ENCODE data around the gene VN1R4. TPM values are rescaled to one million over a fixed set of nuclear protein-coding genes. Genes with fewer than 3 reads are reported as not detected.
A peak's percentile ranks its signal among the peaks of the same experiment; 100 is the strongest.
"Not testable (repeated sequence)": the region's sequence is repeated elsewhere in the genome, so short reads cannot be mapped to it uniquely, and the experiment has no call there.

VN1R4 gene
- polyA plus RNA-seq, result not detected

GRCh38 chr19:53267623-53268022, at the start of gene VN1R4:
VN1R4 (minus strand) TSS chr19:53267723; CDS start chr19:53267665, 58 bp downstream.
- H3K27me3 Mint-ChIP-seq, result not testable (repeated sequence)
- peaks cover 16 to 33% (median 25%) of the 10 kb centered on the region in 3 donors for H3K9me3 Mint-ChIP-seq

GRCh38 chr19:53311897-53312296, 44.4 kb upstream of the VN1R4 start:
- peaks cover 16 to 33% (median 29%) of the 10 kb centered on the region in 3 donors for H3K9me3 Mint-ChIP-seq
- H3K4me3 Mint-ChIP-seq, result no peak overlapping the region
- peaks cover 8% of the 10 kb centered on the region for H3K27me3 Mint-ChIP-seq

More at GRCh38 chr19:53267623-53268022, at the start of gene VN1R4:
- not testable (repeated sequence) for H3K36me3 Mint-ChIP-seq, H3K4me3 Mint-ChIP-seq, H3K27ac Mint-ChIP-seq, H3K4me1 Mint-ChIP-seq

GRCh38 chr19:53311044-53311443, 43.5 kb upstream of the VN1R4 start:
- no peak overlapping the region for H3K4me3 Mint-ChIP-seq
- peak overlapping the region in 1 of 3 donors; percentile 41 for H3K27ac Mint-ChIP-seq
- H3K27me3 Mint-ChIP-seq, result peaks cover 8% of the 10 kb centered on the region
- no peaks in the 10 kb centered on the region for H3K4me1 Mint-ChIP-seq
- peaks cover 17 to 35% (median 28%) of the 10 kb centered on the region in 3 donors for H3K9me3 Mint-ChIP-seq
- no peaks in the 10 kb centered on the region for H3K36me3 Mint-ChIP-seq

More at GRCh38 chr19:53311897-53312296, 44.4 kb upstream of the VN1R4 start:
- Mint-ChIP-seq H3K4me1 (no peaks in the 10 kb centered on the region), H3K36me3 (no peaks in the 10 kb centered on the region), H3K27ac (no peak overlapping the region)

- Mint-ChIP-seq H3K27ac (no peak overlapping the region), H3K36me3 (peaks cover 1% of the 10 kb centered on the region), H3K9me3 (peaks cover 13 to 34% (median 26%) of the 10 kb centered on the region in 3 donors), H3K4me1 (no peaks in the 10 kb centered on the region), H3K27me3 (peaks cover 5% of the 10 kb centered on the region), H3K4me3 (no peak overlapping the region)
These were observed 40.9 kb upstream of the VN1R4 start for GRCh38 chr19:53308339-53308811.

- H3K4me3 Mint-ChIP-seq, H3K4me1 Mint-ChIP-seq, H3K27me3 Mint-ChIP-seq, H3K27ac Mint-ChIP-seq, H3K36me3 Mint-ChIP-seq: not testable (repeated sequence)
- H3K9me3 Mint-ChIP-seq, result peaks cover 0 to 22% (median 22%) of the 10 kb centered on the region in 3 donors
These were observed 33.8 kb upstream of the VN1R4 start for GRCh38 chr19:53301341-53301740.

GRCh38 chr19:53294786-53295441, 27.4 kb upstream of the VN1R4 start:
- no peaks in the 10 kb centered on the region for H3K27me3 Mint-ChIP-seq
- peaks cover 11 to 25% (median 25%) of the 10 kb centered on the region in 3 donors for H3K9me3 Mint-ChIP-seq
- peaks cover 0 to 1% (median 0%) of the 10 kb centered on the region in 3 donors for H3K4me1 Mint-ChIP-seq
- no peak overlapping the region for H3K4me3 Mint-ChIP-seq
- H3K36me3 Mint-ChIP-seq, result no peaks in the 10 kb centered on the region
- no peak overlapping the region for H3K27ac Mint-ChIP-seq

- H3K27me3 Mint-ChIP-seq, result no peaks in the 10 kb centered on the region
- H3K9me3 Mint-ChIP-seq, result peaks cover 15 to 28% (median 26%) of the 10 kb centered on the region in 3 donors
- no peak overlapping the region for H3K27ac Mint-ChIP-seq
- H3K4me3 Mint-ChIP-seq, result no peak overlapping the region
- H3K36me3 Mint-ChIP-seq, result peaks cover 1% of the 10 kb centered on the region
- peaks cover 0 to 1% (median 0%) of the 10 kb centered on the region in 3 donors for H3K4me1 Mint-ChIP-seq
These were observed 23.4 kb upstream of the VN1R4 start for GRCh38 chr19:53290758-53291549.

GRCh38 chr19:53285087-53285486, 17.6 kb upstream of the VN1R4 start:
- Mint-ChIP-seq H3K4me3 (no peak overlapping the region), H3K27ac (no peak overlapping the region), H3K9me3 (peaks cover 10 to 15% (median 12%) of the 10 kb centered on the region in 3 donors), H3K27me3 (no peaks in the 10 kb centered on the region), H3K36me3 (peaks cover 1% of the 10 kb centered on the region), H3K4me1 (no peaks in the 10 kb centered on the region)

- peaks cover 8 to 22% (median 14%) of the 10 kb centered on the region in 3 donors for H3K9me3 Mint-ChIP-seq
- not testable (repeated sequence) for H3K27ac Mint-ChIP-seq, H3K4me1 Mint-ChIP-seq, H3K4me3 Mint-ChIP-seq, H3K36me3 Mint-ChIP-seq, H3K27me3 Mint-ChIP-seq
These were observed 14.4 kb upstream of the VN1R4 start for GRCh38 chr19:53281947-53282346.

- Mint-ChIP-seq H3K9me3 (peaks cover 24 to 52% (median 26%) of the 10 kb centered on the region in 3 donors), H3K27me3 (no peaks in the 10 kb centered on the region), H3K4me3 (no peak overlapping the region), H3K4me1 (no peaks in the 10 kb centered on the region), H3K27ac (no peak overlapping the region), H3K36me3 (peaks cover 4% of the 10 kb centered on the region)
These were observed 8.0 kb upstream of the VN1R4 start for GRCh38 chr19:53275480-53275879.

- no peaks in the 10 kb centered on the region for H3K27me3 Mint-ChIP-seq
- H3K36me3 Mint-ChIP-seq, result peaks cover 4% of the 10 kb centered on the region
- no peak overlapping the region for H3K27ac Mint-ChIP-seq
- no peak overlapping the region for H3K4me3 Mint-ChIP-seq
- H3K9me3 Mint-ChIP-seq, result peaks cover 27 to 36% (median 27%) of the 10 kb centered on the region in 3 donors
- no peaks in the 10 kb centered on the region for H3K4me1 Mint-ChIP-seq
These were observed 4.5 kb upstream of the VN1R4 start for GRCh38 chr19:53272044-53272443.

- H3K4me1 Mint-ChIP-seq, H3K27ac Mint-ChIP-seq, H3K27me3 Mint-ChIP-seq, H3K4me3 Mint-ChIP-seq, H3K36me3 Mint-ChIP-seq: not testable (repeated sequence)
- H3K9me3 Mint-ChIP-seq, result peaks cover 21 to 36% (median 26%) of the 10 kb centered on the region in 3 donors
These were observed 2.3 kb upstream of the VN1R4 start for GRCh38 chr19:53269861-53270260.

GRCh38 chr19:53257715-53258342, 9.7 kb downstream of the VN1R4 start, which contains the start of gene VN1R2:
VN1R2 (plus strand) TSS chr19:53258292; CDS start chr19:53258376, 84 bp downstream.
- H3K36me3 Mint-ChIP-seq, H3K27ac Mint-ChIP-seq: not testable (repeated sequence)
- H3K9me3 Mint-ChIP-seq, result peaks cover 11 to 25% (median 17%) of the 10 kb centered on the region in 3 donors

GRCh38 chr19:53254411-53255341, 12.8 kb downstream of the VN1R4 start, which contains the start of gene ZNF677:
ZNF677 (minus strand) TSS chr19:53254873; CDS start chr19:53251550, 3,323 bp downstream.
- peak within 1 kb of the TSS; percentile 79 to 94 (median 86) for H3K4me3 Mint-ChIP-seq
- peaks cover 0 to 3% (median 2%) of the 10 kb centered on the region in 3 donors for H3K4me1 Mint-ChIP-seq
- H3K27ac Mint-ChIP-seq, result peak within 1 kb of the TSS in 2 of 3 donors; percentile 68 to 72
- peaks cover 7% of the 10 kb centered on the region for H3K27me3 Mint-ChIP-seq
- peaks cover 2% of the 10 kb centered on the region for H3K36me3 Mint-ChIP-seq
- peaks cover 11 to 29% (median 29%) of the 10 kb centered on the region in 3 donors for H3K9me3 Mint-ChIP-seq

More at GRCh38 chr19:53257715-53258342, 9.7 kb downstream of the VN1R4 start, which contains the start of gene VN1R2:
- not testable (repeated sequence) for H3K27me3 Mint-ChIP-seq, H3K4me1 Mint-ChIP-seq
- peak within 1 kb of the TSS in 1 of 4 donors; percentile 38 for H3K4me3 Mint-ChIP-seq

All from IgD-negative memory B cell (primary cell).